Brain microvascular endothelial cell (primary cell): ENCODE results near the gene UBL7.
A peak's percentile ranks its signal among the peaks of the same experiment; 100 is the strongest.

ENCODE experiments used
- DNase-seq: peaks from one replicate; pipeline ENCODE4 v3.0.0-alpha.2; 2020
- H3K27ac ChIP-seq: fragments of 250-450 bp; sonication (Bioruptor Pico); 2 replicates; pipeline ENCODE4 v1.5.1; 2020; ENCODE audit warnings: mild to moderate bottlenecking, moderate library complexity
- H3K27me3 ChIP-seq: fragments of 250-450 bp; sonication (Bioruptor Pico); replicated peaks from 2 replicates; pipeline ENCODE4 v1.5.1; 2020; ENCODE audit warnings: mild to moderate bottlenecking
- H3K36me3 ChIP-seq: fragments of 250-450 bp; sonication (Bioruptor Pico); replicated peaks from 2 replicates; pipeline ENCODE4 v1.5.1; 2020; ENCODE audit warnings: mild to moderate bottlenecking
- H3K4me3 ChIP-seq: 2 replicates; pipeline ENCODE4 v1.5.1; 2011; ENCODE audit warnings: low read depth, mild to moderate bottlenecking, control low read depth, low read length, moderate library complexity
- in situ Hi-C: cut with HindIII; loops from 2 replicates; pipeline ENCODE4 v1.10.0; 2017; ENCODE audit warnings: low sequenced_read_pairs, low pct_ligation_motif_present
- TF ChIP-seq, protein P1 (sequence below): IDR thresholded peaks from 2 replicates; pipeline ENCODE4 v1.5.1; 2011; ENCODE audit warnings: low read depth, mild to moderate bottlenecking, moderate library complexity, low read length, control low read depth, inconsistent platforms; ENCODE audit errors: missing control alignments

The UBL7 gene

DNA sequence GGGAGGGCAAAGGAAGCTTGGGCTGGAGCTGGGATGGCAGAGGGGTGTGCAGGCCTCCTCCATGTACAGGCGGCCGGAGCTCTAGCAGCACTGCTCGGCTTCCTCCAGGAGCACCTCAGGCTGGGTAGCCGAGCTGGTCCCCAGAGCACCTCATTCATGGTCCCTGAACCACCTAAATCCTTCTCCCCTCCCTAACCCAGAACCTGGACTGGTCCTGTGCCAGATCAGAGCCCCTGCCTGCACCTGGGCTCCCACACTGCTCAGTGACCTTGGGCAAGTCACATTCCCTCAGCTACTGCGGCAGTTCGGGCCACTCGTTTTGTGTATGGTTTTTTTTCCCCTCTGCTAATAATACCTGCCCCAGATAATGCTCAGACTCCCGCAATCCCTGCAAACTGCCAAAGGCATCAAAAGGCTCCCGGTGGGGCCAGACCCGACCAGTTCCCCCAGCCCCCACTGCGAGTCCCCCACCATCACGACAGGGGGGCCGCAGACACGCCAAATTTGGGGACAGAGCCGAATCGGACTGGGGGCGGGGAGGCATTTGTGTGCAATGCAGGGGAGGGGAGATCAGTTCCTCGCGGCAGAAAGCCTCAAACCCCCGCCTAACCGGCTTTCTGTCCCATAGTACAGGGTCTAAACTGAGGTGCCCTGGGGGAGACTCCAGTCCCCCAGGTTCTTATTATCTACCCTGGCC, 28.5 kb downstream of the UBL7 start:
- in situ Hi-C loops = no loop called here

DNA sequence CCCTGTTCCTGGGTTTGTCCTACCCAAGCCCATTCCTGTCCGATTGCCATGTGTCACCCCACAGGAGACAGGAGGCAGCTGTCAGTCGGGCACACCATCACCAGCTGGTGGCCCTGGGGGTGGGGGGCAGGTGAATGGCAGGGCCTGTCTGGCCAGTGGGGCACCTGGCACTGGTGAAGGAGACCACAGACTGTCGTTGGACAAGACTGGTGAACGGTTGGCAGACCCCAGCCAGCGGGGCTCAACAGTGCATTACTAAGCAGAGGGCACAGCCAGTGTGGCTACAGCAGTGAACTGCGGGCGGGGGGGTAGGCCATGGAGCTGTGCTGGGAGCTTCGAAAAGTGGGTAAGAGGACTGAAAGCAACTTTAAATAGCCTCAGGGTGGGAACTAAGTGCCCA, 29.3 kb downstream of the UBL7 start:
- Histone ChIP-seq H3K36me3 (no peaks in the 10 kb centered on the region), H3K4me3 (peak overlapping the region; percentile 94), H3K27ac (no peak overlapping the region), H3K27me3 (no peaks in the 10 kb centered on the region)
- in situ Hi-C loops = no loop called here
- TF ChIP-seq, protein P1, sequence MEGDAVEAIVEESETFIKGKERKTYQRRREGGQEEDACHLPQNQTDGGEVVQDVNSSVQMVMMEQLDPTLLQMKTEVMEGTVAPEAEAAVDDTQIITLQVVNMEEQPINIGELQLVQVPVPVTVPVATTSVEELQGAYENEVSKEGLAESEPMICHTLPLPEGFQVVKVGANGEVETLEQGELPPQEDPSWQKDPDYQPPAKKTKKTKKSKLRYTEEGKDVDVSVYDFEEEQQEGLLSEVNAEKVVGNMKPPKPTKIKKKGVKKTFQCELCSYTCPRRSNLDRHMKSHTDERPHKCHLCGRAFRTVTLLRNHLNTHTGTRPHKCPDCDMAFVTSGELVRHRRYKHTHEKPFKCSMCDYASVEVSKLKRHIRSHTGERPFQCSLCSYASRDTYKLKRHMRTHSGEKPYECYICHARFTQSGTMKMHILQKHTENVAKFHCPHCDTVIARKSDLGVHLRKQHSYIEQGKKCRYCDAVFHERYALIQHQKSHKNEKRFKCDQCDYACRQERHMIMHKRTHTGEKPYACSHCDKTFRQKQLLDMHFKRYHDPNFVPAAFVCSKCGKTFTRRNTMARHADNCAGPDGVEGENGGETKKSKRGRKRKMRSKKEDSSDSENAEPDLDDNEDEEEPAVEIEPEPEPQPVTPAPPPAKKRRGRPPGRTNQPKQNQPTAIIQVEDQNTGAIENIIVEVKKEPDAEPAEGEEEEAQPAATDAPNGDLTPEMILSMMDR = no peak
- no peak for DNase-seq

More for the DNA sequence above, 28.5 kb downstream of the UBL7 start:
- Histone ChIP-seq H3K27me3 (no peaks in the 10 kb centered on the region), H3K4me3 (peak overlapping the region; percentile 94), H3K27ac (no peak overlapping the region), H3K36me3 (no peaks in the 10 kb centered on the region)
- DNase-seq = no peak
- TF ChIP-seq, protein P1 = no peak

DNA sequence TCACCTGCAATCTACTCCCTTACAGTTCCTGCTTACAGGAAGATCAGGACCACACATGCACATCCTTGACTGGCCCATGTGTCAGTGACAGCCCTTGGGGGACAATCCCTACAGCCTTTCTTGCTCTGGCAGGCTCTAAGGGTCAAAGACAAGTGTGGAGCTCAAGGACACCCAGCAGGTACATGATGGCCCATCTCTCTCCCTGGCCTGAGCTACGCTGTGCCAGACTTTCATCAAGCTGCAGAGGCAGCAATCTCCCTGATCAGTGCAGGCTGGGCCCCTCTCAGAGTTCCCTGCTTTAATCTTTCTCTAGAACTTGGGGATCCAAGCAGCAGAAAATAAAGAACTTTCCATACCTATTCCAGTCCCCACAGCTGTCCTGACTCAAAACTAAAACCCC, 29.8 kb downstream of the UBL7 start:
- TF ChIP-seq, protein P1 = no peak
- Histone ChIP-seq H3K4me3 (peak overlapping the region; percentile 94), H3K27ac (no peak overlapping the region), H3K36me3 (no peaks in the 10 kb centered on the region), H3K27me3 (no peaks in the 10 kb centered on the region)
- no peak for DNase-seq
- in situ Hi-C loops = no loop called here

DNA sequence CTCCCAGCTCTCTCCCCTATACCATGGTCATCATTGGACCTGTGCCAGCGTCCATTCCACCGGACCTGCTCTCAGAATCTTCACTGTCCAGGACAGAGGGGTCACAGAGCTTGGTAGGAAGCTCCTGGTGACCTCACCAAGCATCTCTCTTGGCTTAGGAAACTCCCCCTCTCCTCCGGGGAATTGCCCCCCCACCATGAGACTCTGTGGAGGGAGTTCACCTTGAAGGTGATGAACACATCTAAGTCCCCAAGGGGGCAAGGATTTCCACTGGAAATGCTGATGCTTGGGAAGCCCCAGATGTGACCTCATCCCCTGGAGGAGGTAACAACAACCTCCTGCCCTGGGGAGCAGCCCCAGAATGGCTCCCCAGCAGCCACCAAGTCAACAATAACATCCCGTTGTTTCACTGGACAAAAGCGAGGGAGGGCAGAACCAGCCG, 30.4 kb downstream of the UBL7 start:
- TF ChIP-seq, protein P1 = no peak
- no peaks in the 10 kb centered on the region for H3K27me3 ChIP-seq
- in situ Hi-C loops = no loop called here
- DNase-seq = no peak
- peak overlapping the region; percentile 94 for H3K4me3 ChIP-seq
- H3K27ac ChIP-seq = no peak overlapping the region
- no peaks in the 10 kb centered on the region for H3K36me3 ChIP-seq

DNA sequence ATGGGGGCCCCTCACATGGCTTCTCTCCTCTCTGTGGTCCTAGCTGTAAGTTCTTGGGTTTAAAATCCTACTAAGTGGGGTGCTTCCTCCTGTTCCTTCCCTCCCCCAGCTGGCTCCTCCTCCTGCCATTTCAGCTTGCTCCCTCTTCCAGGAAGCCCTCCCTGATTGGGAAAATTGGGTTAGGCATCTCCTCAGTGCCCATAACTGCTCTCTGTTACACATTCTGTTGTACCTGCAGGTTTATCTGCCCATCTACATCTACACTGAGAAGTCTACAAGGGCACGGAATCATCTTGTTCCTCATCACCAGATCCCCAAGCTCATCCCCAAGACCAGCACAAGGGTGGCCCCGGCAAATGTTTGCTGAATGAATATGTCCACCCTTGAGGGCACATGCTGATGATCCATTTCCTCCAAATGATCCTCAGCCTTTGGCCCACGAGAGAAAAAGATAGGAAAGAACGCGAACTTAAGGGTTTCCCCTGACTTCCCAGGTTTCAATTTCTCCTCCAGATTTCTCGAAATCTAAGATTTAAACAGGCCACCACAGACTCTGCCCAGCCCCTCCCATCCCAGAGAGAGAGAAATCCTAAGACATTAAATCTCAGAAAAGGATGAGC, 31.1 kb downstream of the UBL7 start:
- H3K27me3 ChIP-seq = no peaks in the 10 kb centered on the region
- H3K36me3 ChIP-seq = no peaks in the 10 kb centered on the region
- no peak overlapping the region for H3K27ac ChIP-seq
- H3K4me3 ChIP-seq = peak overlapping the region; percentile 94
- TF ChIP-seq, protein P1 = no peak
- in situ Hi-C loops = no loop called here
- DNase-seq = no peak
